Measurements from ENCODE around the gene NDC1.

The NDC1 gene

DNA sequence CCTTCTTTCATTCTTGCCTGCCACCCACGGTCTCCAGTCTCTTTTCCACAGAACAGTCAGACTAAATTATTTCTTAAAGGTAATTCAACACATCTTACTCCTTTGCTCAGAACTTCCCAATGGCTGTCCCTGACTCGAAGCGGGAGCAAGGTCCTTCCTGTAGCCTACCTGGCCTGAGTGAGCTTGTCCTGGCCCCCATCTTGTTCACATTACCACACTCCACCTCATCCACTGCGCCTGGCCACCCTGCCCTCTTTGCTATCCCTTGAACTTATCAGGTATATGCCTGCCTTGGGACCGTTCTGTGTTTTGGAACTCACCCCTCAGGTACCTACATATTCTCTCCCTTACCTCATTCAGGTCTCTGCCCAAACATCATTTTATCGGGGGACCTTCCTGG is 85.8 kb downstream of the NDC1 start:
- no peak overlapping the region for H3K4me3 ChIP-seq (ENCODE audit: low read depth, low read length)
- DNase-seq (ENCODE audit: low read depth): no peak
- TF ChIP-seq, protein P1, sequence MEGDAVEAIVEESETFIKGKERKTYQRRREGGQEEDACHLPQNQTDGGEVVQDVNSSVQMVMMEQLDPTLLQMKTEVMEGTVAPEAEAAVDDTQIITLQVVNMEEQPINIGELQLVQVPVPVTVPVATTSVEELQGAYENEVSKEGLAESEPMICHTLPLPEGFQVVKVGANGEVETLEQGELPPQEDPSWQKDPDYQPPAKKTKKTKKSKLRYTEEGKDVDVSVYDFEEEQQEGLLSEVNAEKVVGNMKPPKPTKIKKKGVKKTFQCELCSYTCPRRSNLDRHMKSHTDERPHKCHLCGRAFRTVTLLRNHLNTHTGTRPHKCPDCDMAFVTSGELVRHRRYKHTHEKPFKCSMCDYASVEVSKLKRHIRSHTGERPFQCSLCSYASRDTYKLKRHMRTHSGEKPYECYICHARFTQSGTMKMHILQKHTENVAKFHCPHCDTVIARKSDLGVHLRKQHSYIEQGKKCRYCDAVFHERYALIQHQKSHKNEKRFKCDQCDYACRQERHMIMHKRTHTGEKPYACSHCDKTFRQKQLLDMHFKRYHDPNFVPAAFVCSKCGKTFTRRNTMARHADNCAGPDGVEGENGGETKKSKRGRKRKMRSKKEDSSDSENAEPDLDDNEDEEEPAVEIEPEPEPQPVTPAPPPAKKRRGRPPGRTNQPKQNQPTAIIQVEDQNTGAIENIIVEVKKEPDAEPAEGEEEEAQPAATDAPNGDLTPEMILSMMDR (conservative IDR thresholded peaks at IDR 0.05; ENCODE audit: low read depth, low read length): no peak

DNA sequence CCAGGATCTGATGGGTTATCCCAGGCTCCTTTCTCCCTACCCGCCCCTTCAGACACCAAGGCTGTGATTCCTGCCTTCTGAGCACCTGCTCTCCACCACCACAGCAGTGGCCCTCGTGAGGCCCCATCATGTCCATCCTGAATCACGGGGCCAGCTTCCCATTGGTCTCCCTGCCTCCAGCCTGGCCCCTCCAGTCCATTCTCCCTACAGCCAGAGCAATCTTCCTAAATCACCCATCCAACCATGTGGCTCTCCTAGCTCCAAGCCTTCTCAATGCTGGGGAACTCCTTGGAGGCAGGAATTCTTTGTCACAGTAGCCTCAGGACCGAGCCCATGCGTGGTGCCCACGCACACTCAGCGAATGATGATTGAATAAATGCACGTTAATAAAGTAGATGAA is 90.3 kb downstream of the NDC1 start:
- no peak for DNase-seq (ENCODE audit: low read depth)
- H3K4me3 ChIP-seq (ENCODE audit: low read depth, low read length): no peak overlapping the region
- TF ChIP-seq, protein P1 (conservative IDR thresholded peaks at IDR 0.05; ENCODE audit: low read depth, low read length): no peak

DNA sequence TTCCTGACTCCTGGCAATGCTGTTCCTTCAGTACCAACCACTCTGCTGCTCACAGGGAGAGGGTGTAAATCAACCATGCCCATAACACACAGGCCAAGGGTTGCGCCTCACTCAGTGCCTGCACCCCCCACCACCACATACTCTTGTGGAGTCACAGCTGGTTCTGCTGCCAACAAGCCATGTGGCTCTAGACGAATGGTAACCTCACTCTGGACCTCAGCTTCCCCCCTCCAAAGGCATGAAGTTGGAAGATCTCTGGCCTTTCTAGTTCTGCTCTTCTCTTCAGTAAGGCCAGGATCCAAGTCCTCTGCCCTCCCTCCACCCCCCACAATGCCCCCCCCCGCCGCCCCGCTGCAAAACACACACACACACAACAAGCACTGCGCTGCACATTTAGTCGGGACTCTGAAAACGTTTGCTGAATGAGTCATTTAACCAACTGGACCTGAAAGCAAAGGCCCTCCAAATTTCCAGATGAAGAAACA is 97.4 kb downstream of the NDC1 start:
- H3K4me3 ChIP-seq (ENCODE audit: low read depth, low read length): peak overlapping the region; percentile 1
- TF ChIP-seq, protein P1 (conservative IDR thresholded peaks at IDR 0.05; ENCODE audit: low read depth, low read length): no peak
- peak; percentile 92 for DNase-seq (ENCODE audit: low read depth)

DNA sequence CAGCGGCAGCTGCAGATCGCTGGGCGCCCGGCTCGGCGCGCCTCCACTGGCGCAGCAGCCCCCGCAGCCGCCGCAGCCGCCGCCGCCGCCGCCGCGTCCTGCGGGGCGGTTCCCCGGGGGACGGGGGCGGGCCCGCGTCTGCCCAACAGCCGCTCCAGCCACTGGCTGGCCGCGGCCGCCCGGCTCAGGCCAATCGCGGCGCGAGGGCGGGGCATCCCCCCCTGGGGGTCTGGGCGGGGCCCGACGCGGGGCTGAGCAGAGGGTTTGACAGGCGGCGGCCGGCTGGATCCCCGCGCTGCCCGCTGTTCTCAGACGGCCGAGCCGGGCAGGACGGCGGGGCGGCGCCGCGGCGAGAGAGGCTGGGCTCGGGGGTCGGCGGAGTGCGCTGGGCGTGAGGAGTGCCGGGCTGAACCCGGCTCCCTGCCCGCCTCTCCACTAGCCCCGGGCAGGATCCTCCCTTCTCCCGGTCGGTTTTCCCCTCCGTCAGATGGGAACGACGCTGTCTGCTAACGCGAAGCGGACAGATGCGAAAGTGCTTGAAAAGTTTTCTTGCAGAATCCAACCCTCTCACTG is 98.9 kb downstream of the NDC1 start, which contains the start of gene GLIS1:
Gene GLIS1, minus strand, starts transcription at position 56 of the 573 bp plus-strand sequence. CDS start 1,100 bp downstream, outside the sequence.
- peak; percentile 91 for DNase-seq (ENCODE audit: low read depth)
- H3K4me3 ChIP-seq (ENCODE audit: low read depth, low read length): peak within 1 kb of the TSS; percentile 86
- TF ChIP-seq, protein P1 (conservative IDR thresholded peaks at IDR 0.05; ENCODE audit: low read depth, low read length): no peak

DNA sequence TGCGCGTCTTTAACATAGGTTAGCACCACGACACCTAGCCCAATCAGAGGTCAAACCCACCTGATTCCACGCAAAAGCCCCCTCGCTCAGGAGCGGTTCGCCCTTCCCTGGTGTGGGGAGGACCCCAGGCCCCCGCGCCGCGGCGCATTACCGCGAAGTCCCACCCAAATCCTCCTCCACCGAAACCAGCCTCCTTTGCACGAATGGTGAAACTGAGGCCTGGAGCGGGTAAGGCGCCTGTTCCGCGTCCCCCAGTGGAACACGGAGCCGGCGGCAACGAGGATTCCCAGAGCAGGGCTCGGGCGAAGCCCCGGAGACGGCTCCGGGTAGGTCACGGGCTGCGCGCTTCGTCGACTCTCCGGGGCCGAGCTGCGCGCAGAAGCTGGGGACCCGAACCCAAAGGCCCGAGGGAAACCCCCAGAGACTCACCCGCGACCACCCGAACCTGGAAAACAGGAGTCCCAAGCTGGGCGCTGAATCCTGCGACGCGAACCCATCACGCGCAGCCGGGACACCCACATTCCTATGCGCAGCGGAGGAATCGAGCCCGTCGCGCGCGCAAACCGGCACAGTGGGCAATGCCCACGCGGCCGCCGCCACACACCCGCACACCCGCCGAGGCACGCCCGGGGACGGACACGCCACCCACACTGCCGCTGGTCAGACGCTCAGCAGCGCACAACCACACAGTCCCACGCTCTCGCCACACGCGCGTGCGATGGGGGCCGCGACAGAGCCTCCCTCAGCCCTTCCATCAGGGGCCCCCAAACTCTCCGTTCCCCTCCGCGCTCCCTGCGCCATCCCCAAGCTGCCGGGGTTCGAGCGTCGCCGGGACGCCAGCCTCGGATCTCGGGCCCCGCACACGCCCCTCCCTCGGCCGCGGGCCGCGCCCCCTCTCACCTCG is 99.6 kb downstream of the NDC1 start:
- DNase-seq (ENCODE audit: low read depth): peak; percentile 41
- H3K4me3 ChIP-seq (ENCODE audit: low read depth, low read length): peak overlapping the region; percentile 86

DNA sequence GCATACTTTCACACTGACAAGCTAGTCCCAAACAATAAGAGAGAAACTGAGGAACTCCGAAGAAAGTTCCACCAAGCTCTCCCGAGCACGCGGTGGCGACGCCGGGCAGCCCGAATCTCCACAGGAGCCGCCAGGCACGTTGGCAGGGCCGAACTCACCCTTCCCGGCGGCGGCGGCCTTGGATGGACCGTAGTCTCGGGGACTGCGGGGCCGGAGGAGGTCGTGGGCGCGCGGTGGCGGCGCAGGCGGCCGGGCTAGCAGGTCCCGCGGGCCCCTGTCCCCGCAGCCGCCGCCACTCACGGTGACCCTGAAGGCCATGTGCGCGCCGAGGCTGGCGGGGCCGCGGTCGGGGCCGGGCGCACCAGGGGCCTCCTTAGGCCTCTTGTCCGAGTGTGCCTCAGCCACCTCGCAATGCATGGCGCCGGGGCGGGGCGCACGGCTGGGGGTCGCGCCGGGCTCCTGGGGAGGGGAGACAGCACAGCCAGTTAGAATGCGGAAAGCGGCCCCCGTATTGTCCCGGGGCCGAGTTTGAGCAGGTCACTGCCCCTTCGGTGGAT is 100.4 kb downstream of the NDC1 start:
- peak overlapping the region; percentile 86 for H3K4me3 ChIP-seq (ENCODE audit: low read depth, low read length)
- DNase-seq (ENCODE audit: low read depth): peak; percentile 30
- TF ChIP-seq, protein P1 (conservative IDR thresholded peaks at IDR 0.05; ENCODE audit: low read depth, low read length): no peak

More for the DNA sequence above, 99.6 kb downstream of the NDC1 start:
- TF ChIP-seq, protein P1 (conservative IDR thresholded peaks at IDR 0.05; ENCODE audit: low read depth, low read length): no peak

Measured in choroid plexus epithelial cell (primary cell).